WERI-Rb-1 (cell line): ENCODE measurements around the gene CLDND2.

ENCODE experiments used
- DNase-seq: peaks from one replicate; pipeline ENCODE4 v3.0.0-alpha.2; 2020
- H3K27ac ChIP-seq: fragments of 250-450 bp; sonication (Bioruptor Pico); 2 replicates; pipeline ENCODE4 v1.5.1; 2020; ENCODE audit warnings: mild to moderate bottlenecking, moderate library complexity
- H3K27me3 ChIP-seq: fragments of 250-450 bp; sonication (Bioruptor Pico); 2 replicates; pipeline ENCODE4 v1.5.1; 2021; ENCODE audit warnings: mild to moderate bottlenecking, low read depth, moderate library complexity; ENCODE audit not compliant: insufficient read depth, severe bottlenecking
- H3K36me3 ChIP-seq: fragments of 250-450 bp; sonication (Bioruptor Pico); 2 replicates; pipeline ENCODE4 v1.5.1; 2020; ENCODE audit warnings: mild to moderate bottlenecking, moderate library complexity
- H3K4me3 ChIP-seq: 2 replicates; pipeline ENCODE4 v1.5.1; 2011; ENCODE audit warnings: low read depth, mild to moderate bottlenecking, control low read depth, low read length
- H3K9me3 ChIP-seq: fragments of 250-450 bp; sonication (Bioruptor Pico); 2 replicates; pipeline ENCODE4 v1.5.1; 2021; ENCODE audit warnings: mild to moderate bottlenecking, moderate library complexity; ENCODE audit not compliant: severe bottlenecking
- CTCF ChIP-seq: IDR thresholded peaks from 2 replicates; pipeline ENCODE4 v1.5.1; 2011; ENCODE audit warnings: low read depth, mild to moderate bottlenecking, control low read depth, inconsistent platforms, low read length

CLDND2 gene

DNA sequence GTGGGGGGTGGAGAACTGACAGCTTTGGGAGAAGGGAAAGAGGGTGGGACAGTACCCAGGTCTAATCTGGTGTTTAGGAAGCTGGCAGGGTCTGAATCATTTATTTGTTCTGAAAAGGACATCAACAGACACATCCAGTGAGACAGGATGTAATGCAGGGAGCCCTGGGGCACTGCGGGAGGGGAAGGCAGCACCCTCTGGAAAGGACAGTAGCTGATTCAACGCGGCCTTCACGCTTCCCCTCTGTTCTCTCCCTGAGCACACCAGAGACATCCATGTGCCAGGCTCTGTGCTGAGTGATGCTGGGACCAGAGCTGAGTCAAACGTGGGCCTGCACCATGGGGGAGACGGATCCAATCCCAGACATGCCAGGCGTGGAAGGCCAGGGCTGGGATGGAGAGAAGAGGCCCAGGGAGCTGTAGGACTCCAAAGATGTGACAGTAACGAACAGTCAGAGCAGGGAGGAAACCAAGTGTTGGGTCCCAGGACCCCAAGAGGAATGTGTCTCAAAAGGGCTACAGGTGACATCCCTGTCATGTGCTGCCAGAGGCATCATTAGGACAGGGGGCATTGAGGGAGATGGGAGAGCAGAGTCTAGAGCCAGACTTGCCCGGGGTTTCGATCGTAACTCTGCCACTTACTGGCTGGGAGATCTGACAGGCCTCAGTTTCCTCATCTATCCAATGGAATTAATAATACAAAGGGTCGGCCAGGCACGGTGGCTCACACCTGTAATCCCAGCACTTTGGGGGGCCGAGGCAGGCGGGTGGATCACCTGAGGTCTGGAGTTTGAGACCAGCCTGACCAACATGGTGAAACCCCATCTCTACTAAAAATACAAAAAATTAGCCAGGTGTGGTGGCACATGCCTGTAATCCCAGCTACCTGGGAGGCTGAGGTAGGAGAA, 4.3 kb downstream of the CLDND2 start:
- H3K27ac ChIP-seq: no peak overlapping the region; the same call in 1 of the 2 replicates
- TF ChIP-seq CTCF: no peak
- no peak overlapping the region for H3K4me3 ChIP-seq
- DNase-seq: no peak
- no peaks in the 10 kb centered on the region for H3K36me3 ChIP-seq
- H3K27me3 ChIP-seq: no peaks in the 10 kb centered on the region
- no peaks in the 10 kb centered on the region for H3K9me3 ChIP-seq

DNA sequence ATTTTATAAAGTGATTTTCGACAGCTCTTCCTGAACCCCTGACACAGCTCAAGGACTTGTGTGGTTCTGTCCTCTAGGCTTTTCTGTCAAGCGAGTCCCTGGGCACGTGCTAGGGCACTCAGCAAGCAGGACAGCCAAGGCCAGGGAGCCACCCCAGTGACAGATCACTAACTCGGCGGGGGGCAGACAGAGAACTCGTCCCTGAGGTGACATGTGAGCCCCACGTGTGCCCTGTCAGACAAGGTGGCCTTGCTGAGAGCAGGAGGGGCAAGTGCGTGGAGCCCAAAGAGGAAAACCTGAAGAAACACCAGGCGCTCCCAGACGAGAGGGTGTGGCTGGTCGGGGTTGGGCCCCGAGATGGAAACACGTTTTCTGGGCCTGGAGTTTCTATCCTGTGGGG, 7.6 kb downstream of the CLDND2 start:
- no peaks in the 10 kb centered on the region for H3K27me3 ChIP-seq
- TF ChIP-seq CTCF: no peak
- H3K9me3 ChIP-seq: no peaks in the 10 kb centered on the region
- H3K36me3 ChIP-seq: no peaks in the 10 kb centered on the region
- DNase-seq: no peak
- no peak overlapping the region for H3K4me3 ChIP-seq
- H3K27ac ChIP-seq: no peak overlapping the region

GRCh38 chr19:51359294-51359693, 9.5 kb downstream of the CLDND2 start:
- Histone ChIP-seq H3K36me3 (no peaks in the 10 kb centered on the region), H3K4me3 (no peak overlapping the region), H3K27ac (no peak overlapping the region), H3K9me3 (no peaks in the 10 kb centered on the region), H3K27me3 (no peaks in the 10 kb centered on the region)
- DNase-seq: no peak
- no peak for TF ChIP-seq CTCF

GRCh38 chr19:51357952-51358351, 10.9 kb downstream of the CLDND2 start:
- no peak for TF ChIP-seq CTCF
- no peak for DNase-seq
- H3K4me3 ChIP-seq: no peak overlapping the region

DNA sequence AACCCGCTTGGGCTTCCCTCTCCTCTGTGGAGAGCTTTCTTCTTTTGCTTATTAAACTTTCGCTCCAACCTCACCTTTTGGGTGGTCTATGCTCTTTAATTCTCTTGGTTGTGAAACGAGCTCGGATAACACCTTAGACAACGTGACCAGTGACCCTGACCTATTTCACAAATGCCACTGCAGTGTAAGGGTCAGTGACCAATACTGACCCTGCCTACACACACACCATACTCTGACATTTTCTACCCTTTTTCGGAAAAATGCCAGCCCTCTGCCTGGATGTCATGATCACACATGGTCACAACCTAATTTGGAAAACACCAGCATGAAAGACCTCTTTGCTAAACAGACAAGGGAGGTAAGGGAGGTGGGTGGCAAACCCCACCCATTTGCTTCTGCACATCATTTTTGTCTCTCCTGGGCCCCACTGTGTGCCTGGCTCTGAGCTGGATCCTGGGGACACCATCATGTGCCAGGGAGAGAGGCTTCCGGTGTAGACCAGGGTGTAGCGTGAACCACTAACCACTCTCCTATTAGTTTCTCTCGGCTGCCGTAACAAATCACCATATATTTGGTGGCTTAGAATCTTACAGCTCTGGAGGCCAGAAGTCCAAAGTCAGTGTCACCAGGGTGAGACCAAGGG, 12.5 kb downstream of the CLDND2 start:
- Histone ChIP-seq H3K27ac (no peak overlapping the region), H3K4me3 (no peak overlapping the region), H3K9me3 (peaks cover 3% of the 10 kb centered on the region), H3K36me3 (peaks cover 5% of the 10 kb centered on the region; the same call in 1 of the 2 replicates), H3K27me3 (no peaks in the 10 kb centered on the region)
- TF ChIP-seq CTCF: no peak
- no peak for DNase-seq

More at GRCh38 chr19:51357952-51358351, 10.9 kb downstream of the CLDND2 start:
- no peaks in the 10 kb centered on the region for H3K27me3 ChIP-seq
- H3K36me3 ChIP-seq: no peaks in the 10 kb centered on the region
- no peak overlapping the region for H3K27ac ChIP-seq
- no peaks in the 10 kb centered on the region for H3K9me3 ChIP-seq
